NB4 (cell line): ENCODE data around the gene LSAMP.

Experiments
- DNase-seq: peaks from one replicate; pipeline ENCODE4 v3.0.0; 2010; ENCODE audit warnings: low read depth
- H3K4me3 ChIP-seq: one replicate; pipeline ENCODE4 v1.5.1; 2011; ENCODE audit warnings: mild to moderate bottlenecking, low read depth, low read length, moderate library complexity
- CTCF ChIP-seq: IDR thresholded peaks from one replicate; pipeline ENCODE4 v1.5.1; 2012; ENCODE audit warnings: low read depth, low read length
- MAX ChIP-seq: IDR thresholded peaks from 2 replicates; pipeline ENCODE4 v1.6.1; 2011; ENCODE audit warnings: low read depth, low read length
- MYC ChIP-seq: IDR thresholded peaks from 2 replicates; pipeline ENCODE4 v1.6.1; 2011; ENCODE audit warnings: low read depth, low read length
- POLR2A ChIP-seq: IDR thresholded peaks from 2 replicates; pipeline ENCODE4 v1.6.1; 2011; ENCODE audit warnings: mild to moderate bottlenecking; ENCODE audit not compliant: insufficient read length; ENCODE audit errors: extremely low read depth

The LSAMP gene

GRCh38 chr3:116473602-116474001 lies 28.3 kb upstream of the LSAMP start:
- TF ChIP-seq MYC, result no peak
- no peak for TF ChIP-seq CTCF
- TF ChIP-seq POLR2A, result no peak
- no peak for TF ChIP-seq MAX
- no peak for DNase-seq
- H3K4me3 ChIP-seq, result no peak overlapping the region

GRCh38 chr3:116470605-116471197 lies 25.4 kb upstream of the LSAMP start:
- no peak for TF ChIP-seq POLR2A
- no peak for TF ChIP-seq CTCF
- TF ChIP-seq MYC, result no peak
- no peak for TF ChIP-seq MAX
- DNase-seq, result no peak
- no peak overlapping the region for H3K4me3 ChIP-seq

- TF ChIP-seq MAX (no peak), POLR2A (no peak), CTCF (no peak), MYC (no peak)
- no peak for DNase-seq
- no peak overlapping the region for H3K4me3 ChIP-seq
These were observed 24.3 kb upstream of the LSAMP start for GRCh38 chr3:116469546-116469945.

GRCh38 chr3:116464276-116464798 lies 19.1 kb upstream of the LSAMP start:
- TF ChIP-seq CTCF (no peak), POLR2A (no peak), MYC (no peak), MAX (no peak)
- no peak for DNase-seq
- H3K4me3 ChIP-seq, result no peak overlapping the region

- no peak for TF ChIP-seq POLR2A
- no peak overlapping the region for H3K4me3 ChIP-seq
- no peak for DNase-seq
These were observed 8.5 kb upstream of the LSAMP start for GRCh38 chr3:116453666-116454346.

- no peak overlapping the region for H3K4me3 ChIP-seq
- no peak for DNase-seq
- TF ChIP-seq MAX (no peak), POLR2A (no peak), CTCF (no peak), MYC (no peak)
These were observed 4.5 kb upstream of the LSAMP start for GRCh38 chr3:116449546-116450350.
